DND-41 (cell line): Measurements from ENCODE around the gene CDK8.

Experiments used
- EZH2 ChIP-seq: IDR thresholded peaks from 3 replicates; pipeline ENCODE4 v1.6.1; 2012; ENCODE audit warnings: borderline replicate concordance, low read depth, mild to moderate bottlenecking, moderate library complexity, low read length, inconsistent platforms; ENCODE audit not compliant: severe bottlenecking
- TF ChIP-seq, protein P1 (sequence below): IDR thresholded peaks from 2 replicates; pipeline ENCODE4 v1.5.1; 2012; ENCODE audit warnings: borderline replicate concordance, low read length, moderate library complexity, mild to moderate bottlenecking; ENCODE audit not compliant: poor library complexity, severe bottlenecking; ENCODE audit errors: extremely low read depth

GRCh38 chr13:26247011-26247410, 6.9 kb upstream of the CDK8 start:
- TF ChIP-seq, protein P1, sequence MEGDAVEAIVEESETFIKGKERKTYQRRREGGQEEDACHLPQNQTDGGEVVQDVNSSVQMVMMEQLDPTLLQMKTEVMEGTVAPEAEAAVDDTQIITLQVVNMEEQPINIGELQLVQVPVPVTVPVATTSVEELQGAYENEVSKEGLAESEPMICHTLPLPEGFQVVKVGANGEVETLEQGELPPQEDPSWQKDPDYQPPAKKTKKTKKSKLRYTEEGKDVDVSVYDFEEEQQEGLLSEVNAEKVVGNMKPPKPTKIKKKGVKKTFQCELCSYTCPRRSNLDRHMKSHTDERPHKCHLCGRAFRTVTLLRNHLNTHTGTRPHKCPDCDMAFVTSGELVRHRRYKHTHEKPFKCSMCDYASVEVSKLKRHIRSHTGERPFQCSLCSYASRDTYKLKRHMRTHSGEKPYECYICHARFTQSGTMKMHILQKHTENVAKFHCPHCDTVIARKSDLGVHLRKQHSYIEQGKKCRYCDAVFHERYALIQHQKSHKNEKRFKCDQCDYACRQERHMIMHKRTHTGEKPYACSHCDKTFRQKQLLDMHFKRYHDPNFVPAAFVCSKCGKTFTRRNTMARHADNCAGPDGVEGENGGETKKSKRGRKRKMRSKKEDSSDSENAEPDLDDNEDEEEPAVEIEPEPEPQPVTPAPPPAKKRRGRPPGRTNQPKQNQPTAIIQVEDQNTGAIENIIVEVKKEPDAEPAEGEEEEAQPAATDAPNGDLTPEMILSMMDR, result no peak
- TF ChIP-seq EZH2, result no peak
